ENCODE results near the gene TNFRSF11A.

Gene TNFRSF11A

DNA sequence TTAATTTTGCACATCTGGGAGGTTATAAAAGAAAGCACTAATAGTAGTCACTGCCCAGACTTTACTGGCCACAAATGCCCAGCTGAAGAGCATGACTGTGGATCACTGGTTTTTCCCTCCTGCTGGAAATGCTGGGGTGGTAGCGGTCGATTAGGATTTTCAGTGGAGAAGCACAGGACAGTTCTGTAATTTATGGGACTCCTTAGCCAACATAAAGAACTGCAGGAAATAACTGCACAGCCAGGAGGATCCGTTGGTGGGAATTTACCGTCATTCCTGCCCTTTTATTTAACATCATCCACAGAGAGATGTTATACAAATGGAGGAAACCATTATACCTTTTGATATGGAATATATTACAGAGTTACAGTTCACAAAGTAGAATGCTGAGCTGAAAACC is 61.5 kb downstream of the TNFRSF11A start:
- DNase-seq = no peak

DNA sequence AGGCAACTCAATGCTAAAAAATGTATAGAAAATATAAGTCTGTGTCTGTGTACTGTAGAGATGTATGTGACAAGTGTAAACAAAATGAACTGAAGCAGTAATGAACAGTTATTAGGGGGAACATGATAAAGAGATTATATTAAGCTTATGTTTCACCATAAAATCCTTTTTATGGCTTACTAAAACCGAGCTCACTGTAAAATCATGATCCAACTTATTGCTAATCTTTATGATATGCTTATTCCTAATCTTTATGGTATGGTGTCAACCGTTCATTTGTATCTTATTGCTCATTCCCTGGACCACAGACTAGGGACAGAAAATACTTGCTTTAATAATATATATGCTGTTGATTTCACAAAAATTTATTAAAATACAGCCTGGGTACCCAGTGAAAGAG is 62.1 kb downstream of the TNFRSF11A start:
- DNase-seq = no peak

- DNase-seq = no peak
These were observed 64.0 kb downstream of the TNFRSF11A start for GRCh38 chr18:62388855-62389760.

DNA sequence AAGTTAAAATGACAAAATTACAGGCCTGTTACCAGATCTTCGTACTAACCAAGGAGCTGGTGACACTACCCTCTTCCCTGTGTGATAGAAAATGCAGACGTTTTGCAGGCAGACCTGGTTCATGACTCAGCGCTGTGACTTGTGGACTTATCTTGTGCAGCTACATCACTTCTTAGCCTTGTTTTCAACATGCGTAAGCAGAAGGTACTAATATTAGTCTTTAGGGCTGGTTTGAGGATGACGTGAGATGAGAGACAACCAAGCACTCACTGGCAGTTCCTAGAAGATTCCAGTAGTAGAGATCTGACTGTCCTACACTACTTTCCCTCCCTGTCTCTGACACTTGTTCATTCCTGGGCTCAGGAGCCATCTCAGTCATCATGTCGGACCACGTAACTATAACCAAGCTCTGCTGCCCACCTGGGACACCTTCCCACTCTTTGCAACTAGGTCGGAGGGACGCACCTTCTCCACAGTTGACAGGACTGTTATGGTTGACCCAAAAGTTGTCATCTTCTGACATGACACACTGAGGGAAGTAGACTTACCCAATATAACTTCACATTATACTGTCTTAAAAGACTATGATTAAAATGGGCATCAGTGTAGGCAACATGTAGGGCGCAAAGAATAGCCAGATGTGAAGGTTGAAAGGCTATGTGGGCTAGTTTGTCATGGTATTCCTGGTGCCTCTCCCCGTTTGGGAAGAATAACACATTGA is 64.8 kb downstream of the TNFRSF11A start:
- no peak for DNase-seq

DNA sequence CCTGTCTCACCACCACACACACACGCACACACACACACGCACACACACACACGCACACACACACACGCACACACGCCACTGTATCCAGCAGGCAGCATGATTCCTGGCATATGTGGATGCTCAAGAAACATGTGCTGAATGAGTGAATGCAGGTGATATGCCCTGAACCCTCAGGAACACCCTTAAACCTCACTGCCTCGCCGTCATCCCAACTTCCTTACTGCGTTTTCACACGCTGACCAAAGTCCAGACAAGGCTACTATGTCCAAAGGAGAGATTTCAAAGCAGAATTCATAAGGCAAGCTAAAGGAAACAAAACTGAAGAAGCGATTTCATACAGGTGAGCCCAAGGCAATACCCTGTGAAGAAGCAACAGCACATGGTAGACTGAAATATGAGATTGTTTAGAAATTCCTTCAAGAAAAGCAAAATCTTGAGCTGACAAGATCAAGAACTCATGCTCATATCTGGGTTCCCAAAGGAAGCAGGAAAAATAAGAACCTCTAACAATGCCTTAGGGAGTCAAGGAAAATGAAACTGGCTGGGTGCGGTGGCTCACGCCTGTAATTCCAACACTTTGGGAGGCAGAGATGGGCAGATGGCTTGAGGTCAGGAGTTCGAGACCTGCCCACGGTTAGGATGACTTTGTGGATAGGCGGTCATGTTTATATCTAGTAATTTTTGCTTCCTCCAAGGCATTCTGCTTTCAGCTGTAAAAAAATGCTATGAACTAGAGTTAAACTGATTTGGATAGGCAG is 69.1 kb downstream of the TNFRSF11A start:
- DNase-seq = no peak

- DNase-seq = no peak
These were observed 71.3 kb downstream of the TNFRSF11A start for GRCh38 chr18:62396381-62396780.

DNA sequence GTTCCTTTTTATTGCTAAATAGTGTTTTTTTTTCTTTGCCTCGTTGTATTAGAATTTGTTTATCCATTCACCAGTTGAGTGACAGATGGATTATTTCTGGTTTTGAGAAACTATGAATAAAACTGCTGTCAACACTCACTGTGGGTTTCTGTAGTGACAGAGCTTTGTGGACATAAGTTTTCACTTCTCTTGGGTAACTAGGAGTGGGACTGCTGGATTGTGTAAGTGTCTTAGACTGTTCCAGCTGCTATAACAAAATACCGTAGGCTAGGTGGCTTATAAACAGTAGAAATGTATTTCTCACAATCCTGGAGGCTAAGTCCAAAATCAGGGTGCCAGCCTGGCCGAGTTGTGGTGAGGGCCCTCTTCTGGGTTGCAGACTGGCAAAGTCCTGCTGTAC is 71.9 kb downstream of the TNFRSF11A start:
- no peak for DNase-seq

- no peak for DNase-seq
These were observed 73.2 kb downstream of the TNFRSF11A start for GRCh38 chr18:62398291-62398690.

DNA sequence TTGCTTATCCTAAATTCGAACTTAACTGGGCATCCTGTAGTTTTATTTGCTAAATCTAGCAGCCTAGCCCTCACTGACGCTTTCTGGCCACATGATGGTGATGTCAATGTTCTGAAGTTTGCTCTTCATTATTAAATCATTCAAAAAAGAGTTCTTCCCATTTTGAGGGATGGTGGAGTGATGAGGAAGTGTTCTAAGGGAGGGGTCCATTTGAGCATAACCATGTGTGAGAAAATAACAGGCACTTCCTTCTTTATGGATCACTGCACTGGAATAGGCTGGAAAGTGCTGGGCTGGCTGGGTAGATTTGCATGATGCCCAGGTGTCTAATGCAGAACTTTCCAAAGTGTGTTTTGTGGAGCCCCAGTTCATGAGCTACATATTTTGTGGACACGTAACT is 74.2 kb downstream of the TNFRSF11A start:
- DNase-seq = no peak

GRCh38 chr18:62399781-62400308 is 74.7 kb downstream of the TNFRSF11A start:
- DNase-seq = no peak

- no peak for DNase-seq
These were observed 75.8 kb downstream of the TNFRSF11A start for GRCh38 chr18:62400916-62401315.

DNA sequence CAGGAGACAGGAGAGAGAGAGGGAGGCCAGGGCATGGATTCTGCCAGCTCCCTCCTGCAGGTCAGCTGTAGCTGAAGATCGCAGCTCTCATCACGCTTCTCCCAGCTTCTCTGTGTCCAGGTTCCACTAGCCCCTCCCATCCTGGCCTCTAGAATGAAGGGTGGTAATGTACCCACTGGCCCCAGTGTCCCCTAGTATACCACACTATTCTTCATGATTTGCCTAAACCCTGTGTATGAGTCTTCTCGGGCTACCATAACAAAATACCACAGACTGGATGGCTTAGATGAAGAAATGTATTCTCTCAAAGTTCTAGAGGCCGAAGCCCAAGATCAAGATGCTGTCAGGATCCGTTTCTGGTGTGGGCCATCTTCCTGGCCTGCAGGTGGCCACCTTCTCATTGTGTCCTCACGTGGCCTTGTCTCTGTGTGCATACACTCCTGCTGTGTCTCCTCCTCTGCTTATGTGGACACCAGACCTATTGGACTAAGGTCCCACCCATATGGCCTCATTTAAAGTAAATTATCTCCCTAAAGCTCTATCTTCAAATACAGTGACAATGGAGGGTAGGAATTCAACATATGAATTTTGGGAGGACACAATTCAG is 77.3 kb downstream of the TNFRSF11A start:
- DNase-seq = no peak

GRCh38 chr18:62403120-62403519 is 78.0 kb downstream of the TNFRSF11A start:
- DNase-seq = no peak

- DNase-seq = no peak
These were observed 79.8 kb downstream of the TNFRSF11A start for GRCh38 chr18:62404881-62405280.

GRCh38 chr18:62407660-62408059 is 82.5 kb downstream of the TNFRSF11A start:
- DNase-seq = no peak

- DNase-seq = no peak
These were observed 84.7 kb downstream of the TNFRSF11A start for GRCh38 chr18:62409821-62410220.

DNA sequence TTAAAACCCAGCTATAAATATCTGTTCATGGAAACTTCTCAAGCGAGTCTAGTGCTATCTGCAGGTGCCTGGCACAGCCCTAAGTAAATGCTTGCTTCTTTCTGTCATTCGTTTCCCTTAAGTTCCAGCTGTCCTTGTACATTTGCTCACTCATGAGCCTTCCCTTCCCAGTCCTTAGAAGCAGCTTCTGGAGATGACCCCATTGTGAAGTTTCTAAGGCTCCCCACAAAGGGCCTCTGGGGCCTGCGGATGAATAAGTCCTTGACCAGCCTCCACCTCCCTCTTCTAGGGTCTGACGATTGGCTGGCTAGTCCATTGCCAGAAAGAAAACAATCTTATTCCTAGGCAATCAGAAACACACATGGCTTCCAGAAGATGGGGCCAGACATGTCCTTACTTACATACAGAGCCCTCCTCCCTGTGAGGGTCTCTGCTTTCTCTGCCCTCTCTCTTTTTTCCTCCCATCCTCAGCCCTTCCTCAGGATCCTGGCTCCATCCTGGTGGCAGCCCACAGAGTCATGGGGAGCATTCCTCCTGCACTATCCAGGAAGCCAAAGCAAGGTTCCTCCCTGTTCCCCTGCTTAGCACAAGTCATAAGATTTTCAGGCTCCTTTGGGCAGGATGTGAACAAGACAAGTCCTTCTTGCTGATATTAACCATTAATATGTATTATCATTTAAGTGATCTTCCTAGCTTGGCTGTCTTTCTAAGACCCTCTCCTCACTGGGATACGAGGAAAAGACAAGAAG is 87.3 kb downstream of the TNFRSF11A start:
- no peak for DNase-seq

- DNase-seq = no peak
These were observed 88.1 kb downstream of the TNFRSF11A start for GRCh38 chr18:62413206-62413605.

DNA sequence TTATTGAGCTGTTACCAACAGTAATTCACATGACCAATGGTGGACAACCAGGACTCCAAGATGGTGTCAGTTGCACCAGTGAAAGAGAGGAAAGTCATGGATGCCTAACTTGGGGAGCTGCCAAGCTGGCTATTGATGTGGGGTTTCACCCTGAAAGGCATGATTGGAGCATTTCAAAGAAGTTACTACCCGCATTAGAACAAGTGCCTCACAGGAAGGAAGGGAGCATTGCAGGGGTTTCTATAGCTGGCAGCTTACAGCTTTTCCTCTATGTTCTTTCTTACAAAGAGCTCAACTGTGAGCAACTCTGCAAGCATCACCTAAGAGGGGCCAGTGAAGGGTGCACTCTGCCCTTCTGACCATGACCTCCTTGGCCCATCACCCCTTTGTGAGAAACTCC is 93.1 kb downstream of the TNFRSF11A start:
- DNase-seq = no peak

DNA sequence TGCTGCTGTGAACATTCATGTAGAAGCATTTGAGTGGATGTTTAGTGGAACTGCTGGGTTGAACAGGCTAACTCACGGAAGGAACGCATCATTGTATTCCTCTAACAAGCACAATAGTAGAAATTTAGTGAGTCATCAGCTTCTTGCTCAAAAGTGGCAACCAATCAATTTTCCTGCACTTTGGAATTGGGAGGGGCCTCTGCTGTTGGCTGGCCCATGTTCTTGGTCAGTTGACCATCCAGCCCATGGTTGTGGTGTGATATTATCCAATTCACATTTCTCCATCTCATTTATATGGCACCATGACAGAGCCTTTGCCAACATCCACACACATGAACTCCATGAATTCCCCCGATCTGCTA is 95.0 kb downstream of the TNFRSF11A start:
- no peak for DNase-seq

DNA sequence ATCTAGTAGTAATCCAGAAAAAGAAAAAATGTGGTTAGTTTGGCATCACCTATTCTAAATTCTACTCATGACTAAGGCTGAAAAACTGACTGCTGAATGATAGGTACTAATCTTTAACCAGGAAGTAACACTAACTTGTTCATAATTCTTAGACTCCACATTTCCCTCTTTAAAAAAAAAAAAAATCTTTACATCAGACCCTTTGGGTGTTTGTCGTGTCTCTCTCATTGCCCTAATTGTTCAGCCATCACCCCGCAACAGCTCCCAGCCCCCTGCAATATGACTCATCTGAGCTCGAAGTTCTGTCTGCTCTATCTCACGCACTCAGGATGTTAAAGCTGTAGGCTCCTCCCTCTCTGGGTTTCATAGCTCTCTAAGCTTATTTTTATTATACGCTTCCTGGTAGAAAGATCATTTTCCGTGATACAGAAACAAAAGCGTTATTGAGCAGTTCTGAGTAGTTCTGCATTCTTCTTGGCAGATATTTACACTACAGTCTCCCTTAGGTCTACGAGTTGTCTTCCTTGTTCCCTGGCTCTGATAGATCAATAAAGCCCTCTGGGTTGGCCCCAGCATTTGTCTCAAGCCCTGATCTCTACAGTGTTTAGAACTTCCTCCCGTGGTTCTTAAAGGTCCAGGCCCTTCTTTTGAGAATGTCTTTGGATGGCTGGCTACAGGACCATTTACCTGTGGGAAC is 95.6 kb downstream of the TNFRSF11A start:
- DNase-seq = no peak

All from NCI-H2171 (cell line).